ENCODE data around the gene FAM210B. TPM values are rescaled to one million over a fixed set of nuclear protein-coding genes. Genes with fewer than 3 reads are reported as not detected.

FAM210B gene
- total and polyA plus RNA-seq, 2 of the 13 experiments (the other 11 are each of a cell fraction or from before 2014, with no cell fraction given): 75.9 to 107 TPM

GRCh38 chr20:56400001-56400640, 41.3 kb downstream of the FAM210B start (continued):
- TF ChIP-seq ZNF691 (CRISPR knock-in tag; IDR thresholded peaks at IDR 0.05; ENCODE audit: borderline replicate concordance, low read depth) (no peak), ZNF577 (CRISPR knock-in tag; IDR thresholded peaks at IDR 0.05; ENCODE audit: borderline replicate concordance, low read depth) (no peak), SMC3 (IDR thresholded peaks at IDR 0.05; ENCODE audit: low read length) (peak; percentile 89), ZNF276 (CRISPR knock-in tag; IDR thresholded peaks at IDR 0.05; ENCODE audit: low read depth) (no peak), IRF2 (CRISPR knock-in tag; IDR thresholded peaks at IDR 0.05) (no peak), ZNF576 (CRISPR knock-in tag; IDR thresholded peaks at IDR 0.05) (no peak), ZNF317 (CRISPR knock-in tag; IDR thresholded peaks at IDR 0.05) (no peak), GMEB1 (CRISPR knock-in tag; IDR thresholded peaks at IDR 0.05; ENCODE audit: borderline replicate concordance) (0 out of 2 replicates have a peak, but pooled peaks have one; percentile 29)
